Stimulated activated CD4-positive, alpha-beta T cell treated with anti-CD3 and anti-CD28 coated beads, Interleukin-4, amount 100 ng/mL, for 24 hours (primary cell): ENCODE results near the gene NPIPA8.
"Not testable (repeated sequence)": the region's sequence is repeated elsewhere in the genome, so short reads cannot be mapped to it uniquely, and the experiment has no call there.

Experiments
- DNase-seq: peaks from one replicate; pipeline ENCODE4 v3.0.0-alpha.2; 2020

NPIPA8 gene

GRCh38 chr16:18270171-18270570, 66.4 kb downstream of the NPIPA8 start:
- not testable (repeated sequence) for DNase-seq
